ENCODE measurements around the gene SLC25A21.
"Not testable (repeated sequence)": the region's sequence is repeated elsewhere in the genome, so short reads cannot be mapped to it uniquely, and the experiment has no call there.

Gene SLC25A21

DNA sequence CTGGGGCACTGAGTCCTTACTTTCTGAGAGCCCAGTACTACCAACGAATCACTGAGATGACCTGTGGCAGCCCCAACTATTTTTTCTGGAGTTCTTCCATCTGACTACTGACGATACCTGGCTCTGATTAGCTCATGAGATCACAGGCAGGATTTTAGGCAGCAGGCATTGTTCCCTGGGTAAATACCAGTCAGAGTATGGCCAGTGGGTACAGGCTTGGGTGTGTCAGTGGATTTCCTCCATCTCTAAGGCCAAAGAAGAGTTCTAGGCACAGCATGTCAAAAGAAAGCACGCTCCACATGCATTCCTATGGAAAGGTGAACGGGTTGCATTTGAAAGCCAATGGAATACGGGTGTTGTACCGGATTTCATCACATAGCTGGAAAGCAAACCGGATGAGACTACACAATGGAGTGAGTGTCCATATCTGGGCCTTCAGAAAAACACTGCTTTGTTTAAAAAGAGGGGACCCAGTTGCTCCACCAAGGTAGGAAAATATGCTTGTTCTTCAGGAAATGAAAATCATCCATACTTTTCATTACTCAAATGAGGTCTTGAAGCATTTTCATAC, 455.7 kb downstream of the SLC25A21 start:
- no peaks in the 10 kb centered on the region for H3K36me3 Mint-ChIP-seq
- no peaks in the 10 kb centered on the region for H3K9me3 Mint-ChIP-seq
- H3K4me3 Mint-ChIP-seq, result no peak overlapping the region
- H3K27me3 Mint-ChIP-seq, result no peaks in the 10 kb centered on the region
- no peaks in the 10 kb centered on the region for H3K4me1 Mint-ChIP-seq
- ATAC-seq, result no peak
- H3K27ac Mint-ChIP-seq, result no peak overlapping the region

DNA sequence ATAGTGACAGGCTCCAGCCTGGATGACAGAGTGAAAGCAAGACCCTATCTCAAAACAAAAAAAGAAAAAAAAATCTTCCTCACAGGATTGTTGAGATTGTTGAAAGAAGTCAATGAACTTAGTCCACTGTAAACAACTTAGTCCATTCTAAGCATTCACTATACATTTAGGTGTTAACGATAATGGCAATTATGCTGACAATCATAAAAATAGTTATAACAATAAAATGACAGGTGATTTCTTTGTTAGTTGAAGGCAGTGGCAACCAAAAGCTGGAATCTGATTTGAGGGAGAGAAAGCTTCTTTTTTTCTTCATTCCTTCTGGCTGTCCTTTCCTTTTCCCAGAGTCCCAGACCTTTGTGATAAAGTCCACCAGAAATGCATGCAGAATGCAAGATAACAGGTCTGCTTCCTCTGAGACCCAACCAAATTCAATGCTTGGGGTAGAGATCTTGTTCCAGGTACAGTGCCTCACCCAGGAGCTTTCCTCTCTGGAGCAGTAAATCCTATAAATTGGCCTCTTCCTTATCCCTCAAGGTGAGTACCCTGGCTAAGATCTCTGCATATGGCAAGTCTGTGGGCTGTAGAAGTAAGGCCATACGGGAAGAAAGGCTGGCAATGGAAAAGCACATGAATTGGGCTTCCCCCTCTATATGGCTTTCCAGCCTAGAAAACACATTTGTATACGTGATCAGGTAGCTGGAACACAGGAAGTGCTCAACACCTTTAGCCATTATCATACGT, 458.3 kb downstream of the SLC25A21 start:
- Mint-ChIP-seq H3K4me3 (no peak overlapping the region), H3K27me3 (no peaks in the 10 kb centered on the region), H3K9me3 (no peaks in the 10 kb centered on the region), H3K36me3 (no peaks in the 10 kb centered on the region), H3K4me1 (no peaks in the 10 kb centered on the region), H3K27ac (no peak overlapping the region)
- ATAC-seq, result no peak

DNA sequence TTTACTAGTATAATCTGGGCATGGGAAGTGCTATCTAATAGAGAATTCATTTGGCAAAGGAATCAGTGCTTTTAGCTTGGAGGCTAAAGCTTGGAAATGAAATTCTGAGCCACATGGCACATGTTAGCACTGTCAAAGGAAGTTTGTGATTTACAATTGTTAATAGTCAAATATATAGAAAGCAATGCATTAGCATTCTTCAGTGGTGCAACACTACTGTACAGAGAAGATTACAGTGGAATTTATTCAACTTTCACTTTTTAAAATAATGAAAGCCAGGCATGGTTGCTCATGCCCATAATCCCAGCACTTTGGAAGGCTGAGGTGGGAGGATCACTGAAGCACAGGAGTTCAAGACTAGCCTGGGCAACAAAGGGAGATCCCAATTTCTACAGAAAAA, 464.8 kb downstream of the SLC25A21 start:
- H3K4me1 Mint-ChIP-seq, result no peaks in the 10 kb centered on the region
- H3K27me3 Mint-ChIP-seq, result no peaks in the 10 kb centered on the region
- no peak overlapping the region for H3K27ac Mint-ChIP-seq
- no peaks in the 10 kb centered on the region for H3K36me3 Mint-ChIP-seq
- no peak overlapping the region for H3K4me3 Mint-ChIP-seq
- no peak for ATAC-seq
- peaks cover 3% of the 10 kb centered on the region for H3K9me3 Mint-ChIP-seq

DNA sequence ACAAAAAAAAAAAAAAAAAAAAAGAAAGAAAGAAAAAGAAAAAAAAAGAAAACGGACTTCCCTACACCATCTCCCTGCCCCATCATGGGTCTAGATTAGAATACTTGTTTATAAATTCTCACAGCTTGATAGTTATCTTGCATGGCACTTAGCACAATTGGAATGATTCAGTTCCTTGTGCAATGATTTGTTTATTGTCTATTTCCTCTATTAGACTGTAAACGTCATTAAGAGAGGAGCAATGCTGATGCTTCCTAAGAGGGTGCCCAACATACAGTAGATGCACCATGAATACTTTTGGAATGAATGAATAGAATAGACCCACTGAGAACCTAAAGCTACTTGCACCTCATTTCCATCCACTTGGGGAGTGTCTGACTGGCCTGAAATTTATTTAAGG, 469.9 kb downstream of the SLC25A21 start:
- Mint-ChIP-seq H3K9me3 (peaks cover 6% of the 10 kb centered on the region), H3K4me3 (no peak overlapping the region), H3K4me1 (no peaks in the 10 kb centered on the region)

DNA sequence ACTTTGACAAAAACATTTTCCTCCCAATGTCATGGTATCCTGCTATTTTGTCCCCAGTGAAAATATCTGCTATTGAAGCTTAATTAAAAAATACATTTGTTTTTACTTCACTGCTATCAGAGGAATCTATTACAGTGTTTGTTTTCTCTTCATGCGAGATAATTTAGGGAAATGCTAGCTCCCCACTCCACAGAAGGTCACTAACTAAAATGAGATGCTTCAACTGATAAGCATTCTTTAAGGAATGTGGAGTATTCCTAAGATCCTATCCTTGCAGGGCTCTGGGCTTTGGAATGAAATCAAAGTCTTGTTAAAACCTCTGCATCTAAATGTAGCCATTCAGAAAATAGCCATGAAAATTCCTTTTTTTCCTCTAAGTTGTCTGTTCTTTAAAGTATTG, 471.3 kb downstream of the SLC25A21 start:
- H3K27me3 Mint-ChIP-seq, result no peaks in the 10 kb centered on the region
- H3K4me1 Mint-ChIP-seq, result no peaks in the 10 kb centered on the region
- no peak overlapping the region for H3K27ac Mint-ChIP-seq
- H3K36me3 Mint-ChIP-seq, result no peaks in the 10 kb centered on the region
- H3K9me3 Mint-ChIP-seq, result peaks cover 11% of the 10 kb centered on the region
- no peak overlapping the region for H3K4me3 Mint-ChIP-seq
- ATAC-seq, result no peak

More for the DNA sequence above, 469.9 kb downstream of the SLC25A21 start:
- ATAC-seq, result no peak
- H3K27me3 Mint-ChIP-seq, result no peaks in the 10 kb centered on the region
- no peak overlapping the region for H3K27ac Mint-ChIP-seq
- no peaks in the 10 kb centered on the region for H3K36me3 Mint-ChIP-seq

DNA sequence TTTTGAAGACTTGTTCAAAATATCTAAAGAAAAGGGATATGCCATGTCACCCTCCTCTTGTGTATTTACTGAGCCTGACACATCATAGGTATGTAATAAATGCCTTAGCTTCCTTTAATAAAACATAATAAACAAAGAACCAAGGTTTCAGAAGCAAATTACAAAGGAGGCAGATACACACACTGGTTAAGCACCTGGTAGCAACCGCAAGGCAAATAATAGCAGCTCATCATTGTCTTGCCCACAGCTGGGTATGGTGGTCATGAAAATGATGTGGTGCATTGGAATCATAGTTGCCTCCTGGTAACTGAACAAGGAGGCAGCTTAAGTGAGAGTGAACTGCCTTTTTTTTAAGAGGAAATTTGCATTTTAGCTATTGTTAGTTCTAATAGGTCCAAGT, 471.8 kb downstream of the SLC25A21 start:
- Mint-ChIP-seq H3K9me3 (peaks cover 11% of the 10 kb centered on the region), H3K4me1 (no peaks in the 10 kb centered on the region), H3K4me3 (no peak overlapping the region), H3K36me3 (no peaks in the 10 kb centered on the region), H3K27me3 (no peaks in the 10 kb centered on the region), H3K27ac (no peak overlapping the region)
- no peak for ATAC-seq

DNA sequence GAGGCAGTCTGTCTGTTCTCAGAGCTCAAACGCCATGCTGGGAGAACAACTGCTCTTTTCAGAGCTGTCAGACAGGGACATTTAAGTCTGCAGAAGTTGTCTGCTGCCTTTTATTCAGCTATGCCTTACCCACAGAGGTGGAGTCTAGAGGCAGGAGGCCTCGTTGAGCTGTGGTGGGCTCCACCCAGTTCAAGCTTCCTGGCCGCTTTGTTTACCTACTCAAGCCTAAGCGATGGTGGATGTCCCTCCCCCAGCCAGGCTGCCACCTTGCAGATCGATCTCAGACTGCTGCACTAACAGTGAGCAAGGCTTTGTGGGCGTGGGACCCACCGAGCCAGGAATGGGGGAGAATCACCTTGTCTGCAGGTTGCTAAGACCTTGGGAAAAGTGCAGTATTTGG, 473.0 kb downstream of the SLC25A21 start:
- peaks cover 12% of the 10 kb centered on the region for H3K9me3 Mint-ChIP-seq
- H3K27ac Mint-ChIP-seq, H3K4me3 Mint-ChIP-seq, H3K36me3 Mint-ChIP-seq, H3K4me1 Mint-ChIP-seq, H3K27me3 Mint-ChIP-seq, ATAC-seq: not testable (repeated sequence)

GRCh38 chr14:36690311-36691040, 481.9 kb downstream of the SLC25A21 start:
- Mint-ChIP-seq H3K27ac (no peak overlapping the region), H3K36me3 (no peaks in the 10 kb centered on the region), H3K4me1 (no peaks in the 10 kb centered on the region), H3K4me3 (no peak overlapping the region), H3K27me3 (peaks cover 8% of the 10 kb centered on the region), H3K9me3 (peaks cover 12% of the 10 kb centered on the region)
- ATAC-seq, result no peak

DNA sequence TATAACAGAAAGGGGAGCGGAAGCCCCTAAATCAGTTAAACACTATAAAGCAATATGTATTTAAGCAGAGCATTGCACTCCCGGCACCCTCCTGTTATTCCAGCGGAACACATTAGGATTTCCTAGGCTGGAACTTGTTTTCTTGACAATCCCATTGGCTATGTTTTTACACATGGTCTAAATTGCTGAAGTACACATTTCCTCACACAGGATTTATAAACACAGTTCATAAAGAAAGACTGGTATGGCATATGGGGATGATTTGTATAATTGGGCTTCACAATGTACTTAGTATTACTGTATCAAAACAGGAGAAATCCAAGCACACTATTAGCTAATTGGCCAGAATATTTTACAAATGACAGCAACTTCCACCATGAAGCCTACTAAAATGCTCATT, 487.5 kb downstream of the SLC25A21 start:
- Mint-ChIP-seq H3K27ac (no peak overlapping the region), H3K9me3 (peaks cover 5% of the 10 kb centered on the region), H3K4me1 (no peaks in the 10 kb centered on the region), H3K36me3 (no peaks in the 10 kb centered on the region), H3K27me3 (peaks cover 8% of the 10 kb centered on the region), H3K4me3 (no peak overlapping the region)
- no peak for ATAC-seq

GRCh38 chr14:36683083-36683724, 489.2 kb downstream of the SLC25A21 start:
- H3K27ac Mint-ChIP-seq, result no peak overlapping the region
- H3K4me1 Mint-ChIP-seq, result no peaks in the 10 kb centered on the region
- H3K9me3 Mint-ChIP-seq, result peaks cover 5% of the 10 kb centered on the region
- H3K36me3 Mint-ChIP-seq, result no peaks in the 10 kb centered on the region
- ATAC-seq, result no peak
- peaks cover 1% of the 10 kb centered on the region for H3K27me3 Mint-ChIP-seq
- no peak overlapping the region for H3K4me3 Mint-ChIP-seq

- no peak overlapping the region for H3K4me3 Mint-ChIP-seq
Measured at GRCh38 chr14:36682338-36682737, 490.1 kb downstream of the SLC25A21 start.

GRCh38 chr14:36676236-36676635, 496.2 kb downstream of the SLC25A21 start:
- H3K27me3 Mint-ChIP-seq, result no peaks in the 10 kb centered on the region
- H3K9me3 Mint-ChIP-seq, result no peaks in the 10 kb centered on the region
- no peaks in the 10 kb centered on the region for H3K4me1 Mint-ChIP-seq
- ATAC-seq, result no peak
- H3K27ac Mint-ChIP-seq, result no peak overlapping the region
- H3K4me3 Mint-ChIP-seq, result no peak overlapping the region
- H3K36me3 Mint-ChIP-seq, result no peaks in the 10 kb centered on the region

More at GRCh38 chr14:36682338-36682737, 490.1 kb downstream of the SLC25A21 start:
- Mint-ChIP-seq H3K27ac (no peak overlapping the region), H3K36me3 (no peaks in the 10 kb centered on the region), H3K9me3 (no peaks in the 10 kb centered on the region), H3K27me3 (no peaks in the 10 kb centered on the region), H3K4me1 (no peaks in the 10 kb centered on the region)
- ATAC-seq, result no peak

GRCh38 chr14:36675581-36675980, 496.8 kb downstream of the SLC25A21 start:
- Mint-ChIP-seq H3K4me3 (no peak overlapping the region), H3K9me3 (no peaks in the 10 kb centered on the region), H3K4me1 (no peaks in the 10 kb centered on the region), H3K36me3 (no peaks in the 10 kb centered on the region), H3K27ac (no peak overlapping the region), H3K27me3 (no peaks in the 10 kb centered on the region)
- ATAC-seq, result no peak

DNA sequence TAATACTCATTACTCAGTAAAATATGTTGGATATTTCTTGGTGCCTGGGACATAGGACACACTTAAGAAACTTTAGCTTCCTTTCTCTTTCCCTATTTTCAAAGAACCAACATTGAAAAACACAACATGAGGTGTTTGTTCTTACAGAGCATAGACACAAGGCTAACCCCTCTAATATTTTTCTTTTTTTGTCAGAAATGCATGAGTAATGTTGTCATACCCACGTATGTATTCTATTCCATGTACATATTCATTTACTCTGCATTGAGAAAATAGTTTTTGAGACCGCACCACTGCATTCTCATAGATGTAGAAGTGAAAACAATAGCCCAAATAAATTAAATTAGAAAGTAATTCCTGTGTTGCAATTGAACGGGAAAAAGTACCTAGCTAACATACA, 497.7 kb downstream of the SLC25A21 start:
- Mint-ChIP-seq H3K36me3 (no peaks in the 10 kb centered on the region), H3K4me1 (no peaks in the 10 kb centered on the region), H3K4me3 (no peak overlapping the region), H3K9me3 (no peaks in the 10 kb centered on the region), H3K27me3 (no peaks in the 10 kb centered on the region), H3K27ac (no peak overlapping the region)
- ATAC-seq, result no peak

GRCh38 chr14:36672095-36672494, 500.3 kb downstream of the SLC25A21 start:
- no peak overlapping the region for H3K4me3 Mint-ChIP-seq
- H3K27ac Mint-ChIP-seq, result no peak overlapping the region
- no peaks in the 10 kb centered on the region for H3K4me1 Mint-ChIP-seq
- peaks cover 9% of the 10 kb centered on the region for H3K27me3 Mint-ChIP-seq
- H3K36me3 Mint-ChIP-seq, result no peaks in the 10 kb centered on the region
- no peak for ATAC-seq
- H3K9me3 Mint-ChIP-seq, result no peaks in the 10 kb centered on the region

Measured in stimulated activated memory B cell treated with anti-CD40 and anti-IgM and Interleukin-4, amounts not matched to agents 10 μg/mL and 1 μg/mL and 100 μg/mL, for 72 hours (primary cell).